Measurements from ENCODE around the gene NAA11. TPM values are rescaled to one million over a fixed set of nuclear protein-coding genes. Genes with fewer than 3 reads are reported as not detected.

NAA11 gene
- total RNA-seq, 2 experiments from 2014 or later, result not detected

GRCh38 chr4:79272126-79272525 is 53.7 kb downstream of the NAA11 start:
- Mint-ChIP-seq H3K27me3 (no peaks in the 10 kb centered on the region), H3K27ac (no peak overlapping the region), H3K4me1 (no peaks in the 10 kb centered on the region), H3K9me3 (no peaks in the 10 kb centered on the region), H3K36me3 (ENCODE audit: low read depth) (no peaks in the 10 kb centered on the region), H3K4me3 (no peak overlapping the region)
- no peak for DNase-seq
- POLR2A ChIA-PET, result no interaction called here
- CTCF ChIA-PET, result no interaction called here

DNA sequence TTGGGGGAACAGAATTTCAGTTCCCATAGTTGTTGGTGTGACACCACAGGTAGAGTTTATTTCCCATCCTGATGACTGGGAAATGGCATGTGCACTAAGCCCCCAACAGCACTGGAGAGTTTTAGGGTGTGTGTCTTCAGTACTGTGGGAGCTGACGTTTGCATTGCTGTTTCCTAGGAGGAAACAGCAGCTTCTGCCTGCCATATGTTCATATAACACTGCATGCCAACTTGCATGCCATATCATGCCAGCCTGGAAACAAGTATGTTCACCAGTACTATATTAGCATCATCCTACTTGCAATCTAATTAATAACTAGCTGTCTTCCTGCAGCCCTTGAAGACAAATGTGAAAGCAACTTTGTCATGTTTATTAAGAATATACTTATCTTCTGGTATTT is 58.2 kb downstream of the NAA11 start:
- ChIA-PET POLR2A (no interaction called here), CTCF (no interaction called here)
- H3K9me3 Mint-ChIP-seq, result no peaks in the 10 kb centered on the region
- H3K36me3 Mint-ChIP-seq (ENCODE audit: low read depth), result no peaks in the 10 kb centered on the region
- DNase-seq, result no peak
- H3K27me3 Mint-ChIP-seq, result no peaks in the 10 kb centered on the region
- no peak overlapping the region for H3K27ac Mint-ChIP-seq
- H3K4me1 Mint-ChIP-seq, result no peaks in the 10 kb centered on the region
- no peak overlapping the region for H3K4me3 Mint-ChIP-seq

Other genes starting within 250 kb of the NAA11 start
- gene GK2, start 82.2 kb upstream of the NAA11 start, total RNA-seq, result not detected